Activated CD8-positive, alpha-beta T cell treated with anti-CD3 and anti-CD28 coated beads for 36 hours (primary cell): Measurements from ENCODE around the gene EMC9. TPM values are rescaled to one million over a fixed set of nuclear protein-coding genes. Genes with fewer than 3 reads are reported as not detected.

Experiments
- ATAC-seq: fragments of 200-7000 bp; cut with Tn5 transposase; one replicate; pipeline ENCODE4 v1.10.0; 2021; ENCODE audit warnings: mild to moderate bottlenecking, moderate library complexity
- CTCF ChIA-PET: fragments of 350-600 bp; sonication (Branson Sonifier 250); formaldehyde crosslinking; loops from one replicate; lab custom pipeline; 2021; ENCODE audit warnings: antibody characterized with exemption; lab: Charles Lee
- POLR2A ChIA-PET: fragments of 350-600 bp; sonication (Branson Sonifier 250); formaldehyde crosslinking; loops from one replicate; lab custom pipeline; 2021; ENCODE audit warnings: antibody characterized with exemption; lab: Charles Lee
- DNase-seq: peaks from one replicate; pipeline ENCODE4 v3.0.0-alpha.2; 2020
- H3K27ac Mint-ChIP-seq: one replicate; pipeline ENCODE4 v1.8.0; 2021; ENCODE audit warnings: mild to moderate bottlenecking, mixed read lengths
- H3K27me3 Mint-ChIP-seq: one replicate; pipeline ENCODE4 v1.8.0; 2021; ENCODE audit warnings: mixed read lengths
- H3K36me3 Mint-ChIP-seq: one replicate; pipeline ENCODE4 v1.8.0; 2021; ENCODE audit warnings: low read depth, mixed read lengths
- H3K4me1 Mint-ChIP-seq: one replicate; pipeline ENCODE4 v1.8.0; 2021; ENCODE audit warnings: low read depth, mixed read lengths
- H3K4me3 Mint-ChIP-seq: one replicate; pipeline ENCODE4 v1.8.0; 2021; ENCODE audit warnings: mild to moderate bottlenecking, moderate library complexity, mixed read lengths
- H3K9me3 Mint-ChIP-seq: one replicate; pipeline ENCODE4 v1.8.0; 2021; ENCODE audit warnings: mixed read lengths
- CTCF ChIP-seq: fragments of 200-600 bp; IDR thresholded peaks from one replicate; pipeline ENCODE4 v1.8.0; 2022; ENCODE audit warnings: antibody characterized with exemption, mild to moderate bottlenecking
- intact Hi-C: fragments of 100-400 bp; cut with micrococcal nuclease; formaldehyde crosslinking; loops from one replicate; pipeline ENCODE4 v1.10.0; 2022
- total RNA-seq, 2 experiments: library from RNA; stranded (reverse); gene quantifications; one replicate each; pipeline ENCODE4 v1.2.3, GENCODE V29; 2021

Gene EMC9
- total RNA-seq, 2 experiments from 2014 or later: 39.0 to 39.9 TPM

GRCh38 chr14:24149302-24149969 lies 8.0 kb upstream of the EMC9 start:
- H3K4me1 Mint-ChIP-seq: peaks cover 40% of the 10 kb centered on the region
- no peaks in the 10 kb centered on the region for H3K9me3 Mint-ChIP-seq
- ATAC-seq (no peak), DNase-seq (no peak)
- no peak for TF ChIP-seq CTCF
- ChIA-PET CTCF (interaction anchor here (8.0 kb wide), 1 partner anchor 12 kb away, joined by 91 read pairs; the partner anchor contains the start of gene IRF9), POLR2A (interaction anchor here (0.7 to 10.7 kb wide), 9 partner anchors 8 to 92 kb away, joined by 3 to 178 read pairs (median 5); partner anchors contain the start of genes DCAF11, EMC9, IPO4 and IRF9)
- H3K4me3 Mint-ChIP-seq: peak overlapping the region; percentile 89
- H3K27me3 Mint-ChIP-seq: no peaks in the 10 kb centered on the region
- no peak overlapping the region for H3K27ac Mint-ChIP-seq
- intact Hi-C loops: no loop called here
- H3K36me3 Mint-ChIP-seq: peaks cover 56% of the 10 kb centered on the region

- Mint-ChIP-seq H3K4me3 (peak overlapping the region; percentile 89), H3K36me3 (peaks cover 68% of the 10 kb centered on the region), H3K27me3 (no peaks in the 10 kb centered on the region), H3K9me3 (no peaks in the 10 kb centered on the region), H3K4me1 (peaks cover 55% of the 10 kb centered on the region), H3K27ac (peak overlapping the region; percentile 84)
- ATAC-seq: no peak
- TF ChIP-seq CTCF: no peak
- intact Hi-C loops: no loop called here
- ChIA-PET CTCF (interaction anchor here (0.6 to 8.0 kb wide), 6 partner anchors 13 to 112 kb away, joined by 3 to 91 read pairs (median 3); partner anchors contain the start of genes DCAF11, IRF9 and TM9SF1), POLR2A (interaction anchor here (1.1 to 10.7 kb wide), 12 partner anchors 9 to 123 kb away, joined by 3 to 178 read pairs (median 4); partner anchors contain the start of genes DCAF11, IRF9, NRL and PSME1)
- no peak for DNase-seq
These were observed 6.5 kb upstream of the EMC9 start for GRCh38 chr14:24147761-24148428.

GRCh38 chr14:24146978-24147760 lies 5.8 kb upstream of the EMC9 start, which contains the start of gene RNF31:
RNF31 (plus strand) TSS chr14:24147498; CDS start chr14:24147699, 201 bp downstream.
- H3K4me1 Mint-ChIP-seq: peaks cover 58% of the 10 kb centered on the region
- ChIA-PET CTCF (interaction anchor here (0.9 to 8.0 kb wide), 9 partner anchors 11 to 161 kb away, joined by 3 to 91 read pairs (median 9); partner anchors contain the start of genes CIDEB, DCAF11, IRF9 and NRL), POLR2A (interaction anchor here (0.6 to 10.7 kb wide), 17 partner anchors 8 to 590 kb away, joined by 3 to 178 read pairs (median 4); partner anchors contain the start of genes CHMP4A, DCAF11, IPO4 and IRF9)
- DNase-seq (peak; percentile 100), ATAC-seq (peak; percentile 87)
- no peaks in the 10 kb centered on the region for H3K27me3 Mint-ChIP-seq
- no peak for TF ChIP-seq CTCF
- intact Hi-C loops: no loop called here
- peak within 1 kb of the TSS; percentile 98 for H3K27ac Mint-ChIP-seq
- peaks cover 68% of the 10 kb centered on the region for H3K36me3 Mint-ChIP-seq
- no peaks in the 10 kb centered on the region for H3K9me3 Mint-ChIP-seq
- peak within 1 kb of the TSS; percentile 89 for H3K4me3 Mint-ChIP-seq

GRCh38 chr14:24146453-24146977 lies 5.1 kb upstream of the EMC9 start, which contains the start of gene PSME2:
PSME2 (minus strand) TSS chr14:24146610; CDS start chr14:24146581, 29 bp downstream.
- ChIA-PET POLR2A (interaction anchor here (0.6 to 10.7 kb wide), 17 partner anchors 9 to 590 kb away, joined by 3 to 178 read pairs (median 5); partner anchors contain the start of genes CHMP4A, DCAF11, IPO4 and IRF9), CTCF (interaction anchor here (0.9 to 8.0 kb wide), 12 partner anchors 9 to 161 kb away, joined by 3 to 91 read pairs (median 6); partner anchors contain the start of genes CIDEB, DCAF11, IRF9 and NRL)
- Mint-ChIP-seq H3K9me3 (no peaks in the 10 kb centered on the region), H3K36me3 (peaks cover 67% of the 10 kb centered on the region), H3K27me3 (no peaks in the 10 kb centered on the region), H3K4me3 (peak within 1 kb of the TSS; percentile 89), H3K27ac (peak within 1 kb of the TSS; percentile 98), H3K4me1 (peaks cover 60% of the 10 kb centered on the region)
- TF ChIP-seq CTCF: no peak
- DNase-seq: peak; percentile 97
- intact Hi-C loops: no loop called here
- peak; percentile 81 for ATAC-seq
